Astrocyte of the cerebellum (primary cell): ENCODE results near the gene FOXP1.

Experiments used
- DNase-seq: peaks from one replicate; pipeline ENCODE4 v3.0.0-alpha.2; 2011; ENCODE audit warnings: low read depth
- H3K4me3 ChIP-seq: 2 replicates; pipeline ENCODE4 v1.5.1; 2011; ENCODE audit warnings: mild to moderate bottlenecking, low read depth, low read length, moderate library complexity
- CTCF ChIP-seq: IDR thresholded peaks from 2 replicates; pipeline ENCODE4 v1.5.1; 2012; ENCODE audit warnings: low read length, low read depth, moderate library complexity, mild to moderate bottlenecking; ENCODE audit errors: missing control alignments
- in situ Hi-C: cut with HindIII; loops from 2 replicates; pipeline ENCODE4 v1.10.0; 2017; ENCODE audit warnings: low sequenced_read_pairs

FOXP1 gene

GRCh38 chr3:71046791-71047190, 536.7 kb downstream of the FOXP1 start:
- no peak overlapping the region for H3K4me3 ChIP-seq
- in situ Hi-C loops = no loop called here
- no peak for DNase-seq
- TF ChIP-seq CTCF = no peak

GRCh38 chr3:71045917-71046282, 537.6 kb downstream of the FOXP1 start:
- no peak for TF ChIP-seq CTCF
- DNase-seq = no peak
- in situ Hi-C loops = no loop called here
- no peak overlapping the region for H3K4me3 ChIP-seq

- in situ Hi-C loops = no loop called here
- DNase-seq = no peak
- no peak overlapping the region for H3K4me3 ChIP-seq
- no peak for TF ChIP-seq CTCF
Measured at GRCh38 chr3:71045212-71045916, 538.2 kb downstream of the FOXP1 start.

- in situ Hi-C loops = no loop called here
Measured at GRCh38 chr3:71042759-71043158, 540.8 kb downstream of the FOXP1 start.

GRCh38 chr3:71041371-71041770, 542.2 kb downstream of the FOXP1 start:
- no peak for DNase-seq
- in situ Hi-C loops = no loop called here
- H3K4me3 ChIP-seq = no peak overlapping the region
- no peak for TF ChIP-seq CTCF

More at GRCh38 chr3:71042759-71043158, 540.8 kb downstream of the FOXP1 start:
- no peak for TF ChIP-seq CTCF
- no peak overlapping the region for H3K4me3 ChIP-seq
- no peak for DNase-seq

- no peak for TF ChIP-seq CTCF
- no peak overlapping the region for H3K4me3 ChIP-seq
- in situ Hi-C loops = no loop called here
- DNase-seq = no peak
Measured at GRCh38 chr3:71039332-71039731, 544.2 kb downstream of the FOXP1 start.
